GM12878 (cell line): ENCODE data around the gene OPTC. TPM values are rescaled to one million over a fixed set of nuclear protein-coding genes. Genes with fewer than 3 reads are reported as not detected.

Experiments
- ATAC-seq: fragments of 200-7000 bp; cut with Tn5 transposase; 3 replicates; pipeline ENCODE4 v1.9.1; 2020; ENCODE audit warnings: mild to moderate bottlenecking, moderate library complexity
- BruUV-seq: library from RNA; stranded (reverse); fragments of 400-500 nt; replicated peaks from 2 replicates; lab custom pipeline; 2021; lab: Mats Ljungman, UMichigan
- CTCF ChIA-PET: fragments of 300-600 bp; sonication (Branson Sonifier 250); formaldehyde crosslinking; extraction: SDS; loops from one replicate; lab custom pipeline; 2021; ENCODE audit warnings: inconsistent platforms; lab: Yijun Ruan, JAX
- POLR2A ChIA-PET: fragments of 350-600 bp; formaldehyde crosslinking; extraction: SDS; loops from one replicate; lab custom pipeline; 2021; ENCODE audit warnings: inconsistent platforms; lab: Charles Lee
- RAD21 ChIA-PET: fragments of 300-600 bp; sonication (Branson Sonifier 250); formaldehyde crosslinking; loops from one replicate; lab custom pipeline; 2023; ENCODE audit warnings: antibody characterized with exemption; ENCODE audit not compliant: unreplicated experiment; lab: Charles Lee
- SMC1A ChIA-PET: fragments of 300-600 bp; sonication (Branson Sonifier 250); formaldehyde crosslinking; loops from one replicate; lab custom pipeline; 2023; ENCODE audit not compliant: unreplicated experiment, uncharacterized antibody; lab: Charles Lee
- DNase-seq: peaks from one replicate; pipeline ENCODE4 v3.0.0-alpha.2; 2011; ENCODE audit warnings: low read depth, low spot score
- FAIRE-seq: peaks from 3 replicates; lab custom pipeline; 2011; peaks lifted over from hg19 to GRCh38; lab: Jason Lieb, UNC
- H2AFZ ChIP-seq: 2 replicates; pipeline ENCODE4 v1.6.0; 2011; ENCODE audit warnings: low read depth, low read length, control low read depth; ENCODE audit not compliant: control insufficient read depth
- H3K27ac ChIP-seq: 2 replicates; pipeline ENCODE4 v1.5.1; 2011; ENCODE audit warnings: control low read depth; ENCODE audit not compliant: control insufficient read depth, insufficient read depth
- H3K27me3 ChIP-seq, 2 experiments: replicated peaks in 1 of 2; 2 replicates each; pipeline versions ENCODE4 v1.6.0 to v1.6.1; 2011; ENCODE audit warnings: low read length in 1 of 2; ENCODE audit not compliant: control insufficient read depth in 2 of 2, insufficient read depth in 2 of 2
- H3K36me3 ChIP-seq, 2 experiments: 2 replicates each; pipeline ENCODE4 v1.5.1; 2011; ENCODE audit warnings: low read length in 1 of 2; ENCODE audit not compliant: control insufficient read depth in 2 of 2, insufficient read depth in 2 of 2
- H3K4me1 ChIP-seq: 2 replicates; pipeline ENCODE4 v1.6.1; 2011; ENCODE audit warnings: mild to moderate bottlenecking, low read length, moderate library complexity, mixed read lengths; ENCODE audit not compliant: control insufficient read depth, insufficient read depth
- H3K4me2 ChIP-seq: 2 replicates; pipeline ENCODE4 v1.6.0; 2011; ENCODE audit warnings: control low read depth; ENCODE audit not compliant: control insufficient read depth, insufficient read depth
- H3K4me3 ChIP-seq: fragments of 200-600 bp; sonication (generic); 2 replicates; pipeline ENCODE4 v1.5.1; 2016
- H3K79me2 ChIP-seq: 2 replicates; pipeline ENCODE4 v1.6.0; 2011; ENCODE audit warnings: low read length; ENCODE audit not compliant: control insufficient read depth, insufficient read depth
- H3K9ac ChIP-seq: 2 replicates; pipeline ENCODE4 v1.8.0; 2011; ENCODE audit warnings: low read length, control low read depth, mixed read lengths; ENCODE audit not compliant: control insufficient read depth, insufficient read depth
- H3K9me3 ChIP-seq: replicated peaks from 3 replicates; pipeline ENCODE4 v1.5.1; 2011; ENCODE audit warnings: mild to moderate bottlenecking, low read length; ENCODE audit not compliant: control insufficient read depth, insufficient read depth
- H4K20me1 ChIP-seq: 2 replicates; pipeline ENCODE4 v1.6.0; 2011; ENCODE audit not compliant: control insufficient read depth, insufficient read depth
- BACH1 ChIP-seq: fragments of 450-650 bp; IDR thresholded peaks from 2 replicates; pipeline ENCODE4 v1.6.1; 2017; ENCODE audit warnings: mild to moderate bottlenecking, borderline replicate concordance
- BHLHE40 ChIP-seq, 2 experiments: fragments of 450-650 bp in 1 of 2; IDR thresholded peaks; 2 replicates each; pipeline ENCODE4 v1.6.1; 2011 to 2017; ENCODE audit warnings: low read depth in 2 of 2, borderline replicate concordance in 1 of 2, improper control_type of control experiment in 1 of 2, low read length in 1 of 2, mild to moderate bottlenecking in 1 of 2
- CBX5 ChIP-seq: sonication (generic); IDR thresholded peaks from 2 replicates; pipeline ENCODE4 v1.6.1; 2016; ENCODE audit warnings: low read depth, moderate library complexity, mild to moderate bottlenecking, inconsistent platforms
- EP300 ChIP-seq, 2 experiments: fragments of 150-350 bp in 1 of 2; IDR thresholded peaks; 2 replicates each; pipeline ENCODE4 v1.6.1; 2011 to 2012; ENCODE audit warnings: low read depth in 2 of 2, low read length in 2 of 2, borderline replicate concordance in 1 of 2, improper control_type of control experiment in 1 of 2, inconsistent platforms in 1 of 2; ENCODE audit not compliant: control insufficient read depth in 1 of 2
- ESRRA ChIP-seq: IDR thresholded peaks from 2 replicates; pipeline ENCODE4 v1.6.1; 2012; ENCODE audit warnings: mild to moderate bottlenecking, low read length, improper control_type of control experiment
- FOS ChIP-seq: IDR thresholded peaks from 3 replicates; pipeline ENCODE4 v1.6.1; 2011; ENCODE audit warnings: borderline replicate concordance; ENCODE audit not compliant: insufficient read length; ENCODE audit errors: extremely low read depth
- HDAC2 ChIP-seq: fragments of 200-600 bp; sonication (generic); IDR thresholded peaks from 2 replicates; pipeline ENCODE4 v1.6.1; 2017
- IKZF1 ChIP-seq: fragments of 450-650 bp; conservative IDR thresholded peaks from 2 replicates; pipeline ENCODE4 v1.6.1; 2017; ENCODE audit warnings: antibody characterized with exemption, mild to moderate bottlenecking
- IKZF2 ChIP-seq, 2 experiments: fragments of 450-650 bp; IDR thresholded peaks; 2 replicates each; pipeline ENCODE4 v1.6.1; 2017; ENCODE audit warnings: mild to moderate bottlenecking in 2 of 2, moderate library complexity in 2 of 2
- JUNB ChIP-seq: IDR thresholded peaks from 2 replicates; pipeline ENCODE4 v1.6.1; 2016; ENCODE audit warnings: antibody characterized with exemption, mild to moderate bottlenecking
- JUND ChIP-seq: IDR thresholded peaks from 2 replicates; pipeline ENCODE4 v1.6.1; 2012; ENCODE audit warnings: low read depth, mild to moderate bottlenecking, low read length, improper control_type of control experiment, moderate library complexity
- LARP7 ChIP-seq: fragments of 450-650 bp; IDR thresholded peaks from 2 replicates; pipeline ENCODE4 v1.6.1; 2017; ENCODE audit warnings: mild to moderate bottlenecking
- PAX5 ChIP-seq: IDR thresholded peaks from 2 replicates; pipeline ENCODE4 v1.6.1; 2011; ENCODE audit warnings: low read depth, low read length, borderline replicate concordance
- RELB ChIP-seq: fragments of 450-650 bp; IDR thresholded peaks from 2 replicates; pipeline ENCODE4 v1.6.1; 2017; ENCODE audit warnings: low read depth, mild to moderate bottlenecking, moderate library complexity
- RFX5 ChIP-seq: IDR thresholded peaks from 2 replicates; pipeline ENCODE4 v1.6.1; 2011; ENCODE audit warnings: low read depth, low read length, improper control_type of control experiment
- RUNX3 ChIP-seq: IDR thresholded peaks from 2 replicates; pipeline ENCODE4 v1.6.1; 2012; ENCODE audit warnings: low read length, inconsistent platforms
- SPI1 ChIP-seq: IDR thresholded peaks from 2 replicates; pipeline ENCODE4 v1.6.1; 2011; ENCODE audit warnings: low read depth, mild to moderate bottlenecking, low read length, moderate library complexity, borderline replicate concordance; ENCODE audit not compliant: insufficient read depth
- TCF3 ChIP-seq: IDR thresholded peaks from 2 replicates; pipeline ENCODE4 v1.6.1; 2012; ENCODE audit warnings: low read depth, mild to moderate bottlenecking, low read length, borderline replicate concordance; ENCODE audit not compliant: insufficient read depth
- ZNF217 ChIP-seq: fragments of 450-650 bp; IDR thresholded peaks from 2 replicates; pipeline ENCODE4 v1.6.1; 2017; ENCODE audit warnings: antibody characterized with exemption, mild to moderate bottlenecking
- ZNF687 ChIP-seq: fragments of 450-650 bp; IDR thresholded peaks from 2 replicates; pipeline ENCODE4 v1.6.1; 2017; ENCODE audit warnings: mild to moderate bottlenecking, moderate library complexity
- WGBS: methylation state at CpG from one replicate; pipeline ENCODE4 v1.1.6; 2016; ENCODE audit warnings: low lambda C conversion rate; ENCODE audit not compliant: insufficient replicate concordance, insufficient coverage; ENCODE audit errors: missing lambda C conversion rate; 5-methylcytosine and 5-hydroxymethylcytosine counted together
- in situ Hi-C: fragments of 300-500 bp; cut with MboI; formaldehyde crosslinking; loops from 9 replicates; pipeline ENCODE4 v1.14.3; 2018; ENCODE audit warnings: mixed read lengths
- intact Hi-C: fragments of 100-400 bp; cut with micrococcal nuclease; formaldehyde crosslinking; loops from one replicate; pipeline ENCODE4 v1.14.2; 2022; ENCODE audit not compliant: unreplicated experiment
- polyA plus RNA-seq, 11 experiments: library from polyadenylated mRNA; depleted of rRNA in 4 of 11; unstranded in 6 of 11; stranded (reverse) in 5 of 11; fragments of >200 nt; fragmentation: Nextera tagmentation in 4 of 11; fragmentation: Illumina TruSeq in 1 of 11; extraction: Ambion mirVana in 4 of 11; extraction: Trizol in 1 of 11; gene quantifications; 1 replicate in 1 of 11; 2 replicates in 10 of 11; pipeline versions ENCODE4 v1.2.1 to v1.2.3, GENCODE V29; 2011 to 2016; ENCODE audit warnings: inconsistent platforms in 2 of 11, missing spikeins in 2 of 11, low read depth in 1 of 11
- total RNA-seq, 4 experiments: library from RNA; depleted of rRNA in 3 of 4; stranded (reverse); fragments of >200 nt in 3 of 4; fragmentation: Illumina TruSeq in 1 of 4; extraction: Trizol in 1 of 4; gene quantifications; 2 replicates each; pipeline versions ENCODE4 v1.2.1 to v1.2.3, GENCODE V29; 2013 to 2021

OPTC gene
- total and polyA plus RNA-seq, 10 of the 15 experiments (the other 5 are each of a cell fraction or from before 2014, with no cell fraction given): not detected

GRCh38 chr1:203477748-203478147, 16.2 kb upstream of the OPTC start:
- FAIRE-seq (no peak), DNase-seq (no peak), ATAC-seq (peak; percentile 87)
- 0% methylated on average over 3 of the region's 3 CpGs for WGBS
- Histone ChIP-seq H3K79me2 (no peaks in the 10 kb centered on the region), H3K27ac (no peak overlapping the region), H3K4me1 (peaks cover 9% of the 10 kb centered on the region; the same call in 1 of the 2 replicates), H3K4me3 (no peak overlapping the region), H3K9me3 (no peaks in the 10 kb centered on the region), H4K20me1 (no peaks in the 10 kb centered on the region), H3K36me3 (no peaks in the 10 kb centered on the region), H3K4me2 (0 out of 2 replicates have a peak overlapping the region, but pooled peaks have one; percentile 35), H2AFZ (no peak overlapping the region), H3K9ac (no peak overlapping the region), H3K27me3 (peaks cover 0 to 3% of the 10 kb centered on the region in 2 experiments; a peak in 2 of 4 replicates)
- no TSS peak for BruUV-seq
- POLR2A ChIA-PET: interaction anchor here (0.8 to 1.8 kb wide), 5 partner anchors 11 to 152 kb away, joined by 3 to 7 read pairs (median 4); no protein-coding TSS in a partner anchor
- CTCF ChIA-PET: interaction anchor here (0.7 to 8.2 kb wide), 10 partner anchors 10 to 210 kb away, joined by 4 to 80 read pairs (median 6); no protein-coding TSS in a partner anchor
- in situ Hi-C loops (no loop called here), intact Hi-C loops (no loop called here)
- RAD21 ChIA-PET: interaction anchor here (0.9 to 3.6 kb wide), 13 partner anchors 8 to 224 kb away, joined by 3 to 17 read pairs (median 5); no protein-coding TSS in a partner anchor
- SMC1A ChIA-PET: interaction anchor here (0.7 to 3.4 kb wide), 23 partner anchors 8 to 213 kb away, joined by 3 to 16 read pairs (median 4); no protein-coding TSS in a partner anchor
- TF ChIP-seq LARP7: 0 out of 2 replicates have a peak, but pooled peaks have one; percentile 31
- no peak for TF ChIP-seq RFX5
- TF ChIP-seq BHLHE40 (IDR thresholded peaks at IDR 0.05; ENCODE audit: borderline replicate concordance in 1 of 2, low read depth in 2 of 2, low read length in 1 of 2): no peak
- no peak for TF ChIP-seq BACH1
- no peak for TF ChIP-seq TCF3
- peak; percentile 58; the same call in 1 of the 2 replicates for TF ChIP-seq SPI1
- no peak for TF ChIP-seq ESRRA
- no peak for TF ChIP-seq JUND
- no peak for TF ChIP-seq FOS
- no peak for TF ChIP-seq JUNB
- TF ChIP-seq PAX5: no peak
- TF ChIP-seq RELB: peak; percentile 65; the same call in 1 of the 2 replicates
- no peak for TF ChIP-seq HDAC2
- TF ChIP-seq IKZF2 (IDR thresholded peaks at IDR 0.05): peak; percentile 55 to 60; a peak in 2 of 4 replicates
- 0 out of 2 replicates have a peak, but pooled peaks have one; percentile 28 for TF ChIP-seq ZNF687
- no peak for TF ChIP-seq CBX5
- no peak for TF ChIP-seq ZNF217
- peak; percentile 66; the same call in 1 of the 2 replicates for TF ChIP-seq RUNX3
- TF ChIP-seq IKZF1: peak; percentile 72
- TF ChIP-seq EP300 (IDR thresholded peaks at IDR 0.05; ENCODE audit: borderline replicate concordance in 1 of 2, control insufficient read depth in 1 of 2, low read depth in 2 of 2, low read length in 2 of 2): 0 out of 4 replicates have a peak, but pooled peaks of 1 of the 2 experiments have one; percentile 27
